ENCODE results near the gene CNTRL.

- no peak for TF ChIP-seq CTCF (IDR thresholded peaks at IDR 0.05; ENCODE audit: low read length)
- no peak for TF ChIP-seq EZH2 (IDR thresholded peaks at IDR 0.05; ENCODE audit: borderline replicate concordance, low read length)
These were observed 109.1 kb downstream of the CNTRL start for GRCh38 chr9:121183666-121184423.

Measured in OCI-LY1 (cell line).